Germinal center (tissue), 1 donor: ENCODE measurements around the gene LLGL2.
"Not testable (repeated sequence)": the region's sequence is repeated elsewhere in the genome, so short reads cannot be mapped to it uniquely, and the experiment has no call there.

ENCODE experiments used
- DNase-seq: peaks from one replicate; pipeline ENCODE4 v3.0.0; 2012; ENCODE audit warnings: mixed read lengths, low spot score

Gene LLGL2

DNA sequence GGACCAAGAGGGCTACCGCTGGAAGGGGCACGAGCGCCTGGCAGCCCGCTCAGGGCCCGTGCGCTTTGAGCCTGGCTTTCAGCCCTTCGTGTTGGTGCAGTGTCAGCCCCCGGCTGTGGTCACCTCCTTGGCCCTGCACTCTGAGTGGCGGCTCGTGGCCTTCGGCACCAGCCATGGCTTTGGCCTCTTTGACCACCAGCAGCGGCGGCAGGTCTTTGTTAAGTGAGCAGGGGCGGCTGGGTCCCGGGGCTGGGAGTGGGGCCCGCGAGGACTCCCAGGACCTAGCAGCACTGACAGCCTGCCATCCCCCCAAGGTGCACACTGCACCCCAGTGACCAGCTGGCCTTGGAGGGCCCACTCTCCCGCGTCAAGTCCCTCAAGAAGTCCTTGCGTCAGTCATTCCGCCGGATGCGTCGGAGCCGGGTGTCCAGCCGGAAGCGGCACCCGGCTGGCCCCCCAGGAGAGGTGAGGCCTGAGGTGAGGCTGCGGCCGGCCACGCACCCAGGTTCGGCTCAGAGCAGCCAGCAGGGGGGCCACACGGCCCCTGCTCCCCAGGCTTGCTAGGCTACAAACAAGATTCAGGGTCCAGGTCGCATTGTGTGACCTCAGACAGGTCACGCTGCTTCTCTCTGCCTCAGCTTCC is 44.7 kb downstream of the LLGL2 start:
- no peak for DNase-seq

DNA sequence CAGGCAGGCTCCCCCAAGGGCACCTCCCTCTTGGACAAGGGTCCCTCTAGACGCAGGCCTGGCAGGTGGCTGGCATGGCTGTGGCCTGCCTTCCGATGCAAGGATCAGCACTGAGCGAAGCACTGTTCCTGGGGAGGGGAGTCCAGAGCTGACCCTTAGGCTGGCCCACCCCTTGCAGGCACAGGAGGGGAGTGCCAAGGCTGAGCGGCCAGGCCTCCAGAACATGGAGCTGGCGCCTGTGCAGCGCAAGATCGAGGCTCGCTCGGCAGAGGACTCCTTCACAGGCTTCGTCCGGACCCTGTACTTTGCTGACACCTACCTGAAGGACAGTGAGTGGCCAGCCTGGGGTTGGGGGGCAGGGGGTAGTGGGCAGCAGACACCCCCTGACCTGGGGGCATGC is 45.3 kb downstream of the LLGL2 start:
- DNase-seq = no peak

DNA sequence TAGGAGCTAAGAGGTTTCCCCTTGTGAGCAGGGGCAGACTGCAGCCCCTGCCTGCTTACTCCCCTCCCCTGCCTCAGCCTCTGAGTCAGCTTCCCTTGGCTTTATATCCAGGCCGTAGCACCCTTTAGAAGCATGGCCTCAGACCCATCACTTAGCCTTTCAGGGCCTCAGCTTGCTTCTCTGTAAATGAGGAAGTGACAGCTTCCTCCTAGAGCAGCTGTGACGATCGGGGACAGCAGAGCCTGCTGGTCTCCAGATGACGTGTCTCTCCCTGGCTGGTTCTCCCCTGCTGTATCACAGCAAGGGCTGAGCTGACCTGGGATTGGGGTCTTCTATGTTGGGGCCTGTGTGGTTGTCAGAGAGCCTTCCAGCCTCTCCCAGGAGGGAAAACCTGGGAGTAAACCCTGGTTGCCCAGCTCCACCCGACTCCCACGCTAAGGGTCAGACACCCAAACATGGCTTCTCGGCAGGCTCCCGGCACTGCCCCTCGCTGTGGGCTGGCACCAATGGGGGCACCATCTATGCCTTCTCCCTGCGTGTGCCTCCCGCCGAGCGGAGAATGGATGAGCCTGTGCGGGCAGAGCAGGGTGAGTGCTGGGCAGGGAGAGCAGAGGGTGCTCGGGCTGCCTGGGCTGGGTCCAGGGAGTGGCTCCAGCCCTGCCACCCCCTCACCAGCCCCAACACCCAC is 45.8 kb downstream of the LLGL2 start:
- DNase-seq = peak; percentile 81

DNA sequence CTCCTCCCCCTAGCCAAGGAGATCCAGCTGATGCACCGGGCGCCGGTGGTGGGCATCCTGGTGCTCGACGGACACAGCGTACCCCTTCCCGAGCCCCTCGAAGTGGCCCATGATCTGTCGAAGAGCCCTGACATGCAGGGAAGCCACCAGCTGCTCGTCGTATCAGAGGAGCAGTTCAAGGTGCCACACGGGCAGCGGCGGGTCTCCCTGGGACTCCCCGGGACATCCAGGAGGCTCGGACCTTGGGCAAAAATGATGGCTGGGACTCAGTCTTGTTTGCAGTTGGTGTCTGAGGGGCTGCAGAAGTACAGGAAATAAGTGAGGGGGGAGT is 46.4 kb downstream of the LLGL2 start:
- no peak for DNase-seq

DNA sequence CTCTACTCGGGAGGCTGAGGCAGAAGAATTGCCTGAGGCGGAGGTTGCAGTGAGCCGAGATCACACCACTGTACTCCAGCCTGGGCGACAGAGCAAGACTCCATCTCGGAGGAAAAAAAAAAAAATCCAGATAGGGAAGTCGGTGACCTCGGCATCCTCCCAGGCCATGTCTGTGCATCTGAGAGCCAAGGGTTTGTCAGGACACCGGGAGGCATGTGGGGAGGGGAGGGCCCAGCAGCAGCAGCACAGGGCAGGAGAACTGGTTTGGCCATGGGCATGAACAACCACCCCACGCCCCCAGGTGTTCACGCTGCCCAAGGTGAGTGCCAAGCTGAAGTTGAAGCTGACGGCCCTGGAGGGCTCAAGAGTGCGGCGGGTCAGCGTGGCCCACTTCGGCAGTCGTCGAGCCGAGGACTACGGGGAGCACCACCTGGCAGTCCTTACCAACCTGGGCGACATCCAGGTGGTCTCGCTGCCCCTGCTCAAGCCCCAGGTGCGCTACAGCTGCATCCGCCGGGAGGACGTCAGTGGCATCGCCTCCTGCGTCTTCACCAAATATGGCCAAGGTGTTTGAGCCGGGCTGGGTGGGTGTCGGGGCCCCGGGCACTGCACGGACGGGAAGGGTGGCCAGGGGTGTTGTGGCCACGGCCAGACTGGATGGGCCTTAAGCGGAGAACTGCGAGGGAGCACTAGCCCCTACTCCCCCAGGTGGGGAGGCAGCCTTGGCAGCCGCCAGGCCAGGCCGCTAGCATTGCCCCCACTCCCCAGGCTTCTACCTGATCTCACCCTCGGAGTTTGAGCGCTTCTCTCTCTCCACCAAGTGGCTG is 47.4 kb downstream of the LLGL2 start:
- DNase-seq = no peak

DNA sequence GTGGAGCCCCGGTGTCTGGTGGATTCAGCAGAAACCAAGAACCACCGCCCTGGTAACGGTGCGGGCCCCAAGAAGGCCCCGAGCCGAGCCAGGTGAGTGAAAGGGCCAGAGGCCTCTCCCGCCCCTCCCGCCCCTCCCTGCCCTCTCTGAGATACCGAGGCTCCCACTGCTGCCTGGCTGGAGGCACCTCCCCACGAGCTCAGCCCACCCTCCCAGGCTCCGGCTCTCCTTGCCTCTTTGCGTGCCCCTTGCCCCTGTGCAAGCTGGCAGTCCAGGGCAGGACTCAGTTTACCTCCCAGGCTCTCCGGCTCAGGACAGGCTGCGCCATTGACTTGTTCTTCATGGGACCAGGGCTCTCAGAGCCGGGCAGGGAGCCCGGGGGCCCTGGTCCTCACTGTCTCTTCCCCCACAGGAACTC is 48.1 kb downstream of the LLGL2 start:
- no peak for DNase-seq

DNA sequence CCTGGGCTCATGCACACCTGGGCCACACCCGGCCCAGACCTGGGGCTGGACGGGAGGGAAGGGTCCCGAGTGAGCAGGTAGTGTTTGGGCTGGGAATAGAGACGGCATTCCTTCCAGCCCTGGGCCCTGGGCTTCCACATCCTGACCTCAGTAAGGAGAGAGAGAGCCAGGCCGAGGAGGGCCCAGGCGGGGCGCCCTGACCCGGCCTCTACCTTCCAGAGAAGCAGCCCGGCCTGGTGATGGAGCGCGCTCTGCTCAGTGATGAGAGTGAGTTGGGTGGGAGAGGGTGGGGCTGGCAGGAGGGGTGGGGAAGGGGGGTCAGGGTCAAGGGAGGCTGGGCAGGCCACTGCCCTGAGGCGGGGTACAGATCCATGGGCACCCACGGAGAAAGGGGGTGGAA is 48.5 kb downstream of the LLGL2 start:
- DNase-seq = no peak

DNA sequence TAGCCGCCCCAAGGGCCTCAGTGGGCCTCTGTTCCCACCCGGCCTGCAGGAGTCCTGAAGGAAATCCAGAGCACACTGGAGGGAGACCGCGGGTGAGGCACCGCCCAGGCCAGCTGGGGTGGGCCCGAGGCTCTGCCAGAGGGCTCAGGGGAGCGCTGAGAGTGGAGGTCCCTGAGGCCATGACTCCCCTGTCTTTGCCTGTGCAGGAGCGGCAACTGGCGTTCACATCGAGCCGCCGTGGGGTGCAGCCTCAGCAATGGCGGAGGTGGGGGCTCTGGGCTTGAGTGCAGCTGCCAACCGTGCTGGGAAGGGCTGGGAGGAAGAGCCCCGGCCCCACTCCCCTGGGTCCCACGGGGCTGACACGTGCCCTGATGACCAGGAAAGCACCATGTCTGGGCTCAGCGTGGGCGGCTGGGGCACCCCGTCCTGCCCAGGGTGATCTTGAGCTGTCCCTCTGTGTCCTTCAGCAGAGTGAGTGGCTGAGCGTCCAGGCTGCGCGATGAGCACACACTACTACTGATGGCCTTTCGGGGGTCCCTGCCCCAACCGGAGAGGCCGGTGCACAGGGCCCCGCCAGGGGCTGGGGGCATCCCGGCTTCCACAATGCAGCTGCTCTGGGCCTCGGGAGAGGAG is 49.0 kb downstream of the LLGL2 start:
- DNase-seq = no peak

DNA sequence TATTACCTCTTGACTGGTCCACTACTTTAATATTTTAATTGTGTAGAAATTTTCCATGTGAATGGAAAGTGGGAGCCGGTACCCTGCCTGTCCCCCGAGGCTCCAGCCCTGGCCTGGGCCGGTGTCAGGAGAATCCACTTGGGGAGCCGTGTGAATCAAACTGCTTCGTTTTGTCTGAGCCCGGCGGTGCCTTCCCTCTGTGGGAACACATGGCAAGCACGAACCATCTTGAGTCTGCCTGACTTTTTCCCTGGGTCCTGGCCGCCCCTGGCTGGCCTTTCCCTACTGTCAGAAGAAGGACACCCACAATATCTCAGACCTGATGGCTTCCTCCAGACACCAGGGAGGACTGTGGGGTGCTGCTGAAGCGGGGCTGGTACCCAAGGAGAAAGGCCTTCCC is 49.7 kb downstream of the LLGL2 start:
- DNase-seq = no peak

DNA sequence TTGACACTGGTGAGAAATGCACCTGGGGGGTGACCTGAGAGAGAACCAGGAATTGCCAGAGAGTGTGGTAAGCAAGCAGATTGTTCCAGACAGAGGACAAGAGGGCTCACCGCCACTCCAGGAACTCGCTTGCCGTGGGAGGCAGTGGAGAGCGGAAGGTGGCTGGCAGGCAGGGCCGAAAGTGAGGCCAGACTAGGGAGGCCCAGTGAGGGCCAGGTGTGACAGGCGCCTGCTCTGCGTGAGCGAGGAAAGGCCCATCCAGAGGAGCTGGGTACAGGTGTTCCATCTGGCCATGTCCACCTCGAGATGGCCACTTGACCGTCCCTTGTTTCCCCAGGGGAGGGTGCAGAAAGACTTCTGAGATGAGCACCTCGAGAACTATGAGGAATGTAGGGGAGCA is 50.2 kb downstream of the LLGL2 start:
- DNase-seq = no peak

DNA sequence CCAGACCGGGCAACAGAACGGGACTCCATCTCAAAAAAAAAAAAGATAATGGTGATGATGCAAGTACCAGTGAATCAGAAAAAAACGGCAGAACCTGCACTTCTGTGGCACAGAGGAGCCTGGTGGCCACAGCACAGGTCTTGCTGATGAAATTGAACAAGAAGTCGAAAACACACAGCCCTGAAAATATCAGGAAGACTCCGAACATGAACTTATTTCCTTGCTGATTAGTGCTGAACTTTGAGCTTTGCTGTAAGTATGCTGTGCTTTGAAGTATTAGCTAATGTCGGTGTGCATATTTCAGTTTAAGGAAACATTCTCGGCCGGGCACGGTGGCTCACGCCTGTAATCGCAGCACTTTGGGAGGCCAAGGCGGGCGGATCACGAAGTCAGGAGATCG is 51.2 kb downstream of the LLGL2 start:
- DNase-seq = no peak

DNA sequence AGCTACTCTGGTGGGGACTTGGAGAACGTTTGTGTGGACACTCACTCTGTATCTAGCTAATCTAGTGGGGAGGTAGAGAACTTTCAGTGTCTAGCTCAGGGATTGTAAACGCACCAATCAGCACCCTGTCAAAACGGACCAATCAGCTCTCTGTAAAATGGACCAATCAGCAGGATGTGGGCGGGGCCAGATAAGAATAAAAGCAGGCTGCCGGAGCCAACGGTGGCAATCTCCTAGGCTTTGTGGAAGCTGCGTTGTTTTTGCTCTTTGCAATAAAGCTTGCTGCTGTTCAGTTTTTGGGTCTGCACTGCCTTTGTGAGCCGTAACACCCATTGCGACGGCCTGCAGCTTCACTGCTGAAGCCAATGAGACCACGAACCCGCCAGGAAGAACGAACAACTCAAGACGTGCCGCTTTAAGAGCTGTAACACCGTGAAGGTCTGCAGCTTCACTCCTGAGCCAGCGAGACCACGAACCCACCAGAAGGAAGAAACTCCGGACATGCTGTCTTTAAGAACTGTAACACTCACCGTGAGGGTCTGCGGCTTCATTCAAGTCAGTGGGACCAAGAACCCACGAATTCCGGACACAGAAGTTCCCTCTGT is 55.7 kb downstream of the LLGL2 start:
- not testable (repeated sequence) for DNase-seq

DNA sequence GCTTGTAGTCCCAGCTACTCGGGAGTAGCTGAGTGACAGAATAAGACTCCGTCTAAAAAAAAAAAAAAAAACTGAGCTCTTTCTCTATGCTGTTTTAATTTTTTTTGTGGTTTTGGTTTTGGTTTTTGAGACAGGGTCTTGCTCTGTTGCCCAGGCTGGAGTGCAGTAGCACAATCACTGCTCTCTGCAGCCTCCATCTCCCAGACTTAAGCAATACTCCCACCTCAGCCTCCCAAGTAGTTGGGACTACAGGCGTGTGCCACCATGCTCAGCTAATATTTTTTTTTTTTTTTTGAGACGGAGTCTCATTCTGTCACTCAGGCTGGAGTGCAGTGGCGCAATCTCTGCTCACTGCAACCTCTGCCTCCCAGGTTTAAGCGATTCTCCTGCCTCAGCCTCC is 57.7 kb downstream of the LLGL2 start:
- not testable (repeated sequence) for DNase-seq

DNA sequence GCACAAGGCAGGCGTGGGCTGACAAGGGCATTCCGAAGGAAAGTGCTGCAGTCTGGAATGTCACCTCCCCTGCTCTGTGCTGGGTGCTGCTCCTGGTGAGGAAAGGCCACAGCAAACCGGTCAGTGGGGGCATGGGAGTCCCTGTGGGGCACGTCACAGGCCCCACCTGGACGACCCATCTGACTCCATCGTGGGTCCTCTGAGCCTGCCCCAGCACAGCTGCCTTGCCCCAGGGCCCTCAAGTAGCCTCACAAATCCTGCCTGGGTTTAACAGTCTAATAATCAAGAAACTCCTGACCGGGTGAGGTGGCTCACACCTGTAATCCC is 59.3 kb downstream of the LLGL2 start:
- DNase-seq = no peak

DNA sequence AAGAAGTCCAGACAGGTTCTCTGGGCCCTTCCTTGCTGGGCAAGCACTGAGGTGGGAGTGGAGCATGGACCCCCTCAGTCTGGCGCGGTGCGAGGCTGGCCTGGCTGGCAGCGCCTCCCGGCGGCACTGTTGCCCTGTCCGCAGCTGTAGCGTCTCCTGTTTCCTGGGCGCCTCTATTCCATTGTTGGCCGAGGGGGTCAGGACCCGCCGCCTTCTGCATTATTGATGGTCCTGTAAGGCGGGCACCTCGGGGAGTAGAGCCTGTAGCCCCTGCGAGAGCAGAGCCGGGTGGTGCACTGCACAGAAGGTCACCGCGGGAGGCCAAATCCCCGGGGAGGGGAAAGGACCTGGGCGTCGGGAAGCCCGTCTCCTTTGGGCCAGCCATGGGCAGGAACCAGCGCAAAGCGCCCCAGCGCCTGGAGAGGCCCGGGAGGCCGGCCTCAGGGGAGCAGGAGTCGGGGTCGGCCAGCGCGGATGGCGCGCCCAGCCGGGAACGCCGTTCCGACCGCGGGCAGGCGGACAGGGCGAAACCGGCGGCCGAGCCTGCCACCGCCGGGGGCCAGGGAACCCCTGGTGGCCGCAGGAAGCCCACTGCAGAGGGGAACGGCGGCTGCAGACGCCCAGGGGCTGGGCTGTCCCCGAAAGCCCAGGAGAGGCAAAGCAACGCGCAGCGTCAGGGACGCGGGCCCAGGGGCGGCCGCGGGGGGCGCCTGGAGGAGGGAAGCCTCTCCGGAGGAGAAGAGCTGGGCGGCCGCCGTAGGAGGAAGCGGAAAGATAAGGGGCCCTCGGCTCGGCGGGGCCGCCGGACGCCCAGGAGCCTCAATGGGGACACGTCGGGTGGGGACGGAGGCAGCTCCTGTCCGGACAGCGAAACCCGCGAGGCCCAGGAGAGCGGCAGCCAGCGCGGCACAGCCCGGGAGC is 62.4 kb downstream of the LLGL2 start, which contains the start of gene MYO15B:
MYO15B (plus strand) TSS at position 126 of the 921 bp plus-strand sequence; CDS start at position 384, 258 bp downstream.
- DNase-seq = peak; percentile 75

DNA sequence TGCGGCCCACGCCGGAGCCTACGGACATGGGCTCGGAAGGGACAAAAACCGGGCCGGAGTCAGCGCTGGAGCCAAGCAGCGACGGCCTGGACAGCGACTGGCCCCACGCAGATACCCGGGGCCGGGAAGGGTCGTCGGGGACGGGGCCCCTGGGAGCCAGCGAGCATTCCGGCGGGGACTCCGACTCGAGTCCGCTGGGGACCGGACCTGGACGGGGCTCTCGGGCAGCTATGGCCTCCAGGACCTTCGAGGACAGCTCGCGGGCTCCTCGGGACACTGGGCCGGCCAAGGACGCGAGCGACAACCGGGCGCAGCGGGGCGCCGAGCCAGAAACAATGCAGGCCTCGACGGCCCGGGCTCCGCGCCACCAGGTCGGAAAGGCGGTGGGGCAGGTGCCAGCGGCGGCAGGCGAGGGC is 63.1 kb downstream of the LLGL2 start:
- DNase-seq = peak; percentile 45

DNA sequence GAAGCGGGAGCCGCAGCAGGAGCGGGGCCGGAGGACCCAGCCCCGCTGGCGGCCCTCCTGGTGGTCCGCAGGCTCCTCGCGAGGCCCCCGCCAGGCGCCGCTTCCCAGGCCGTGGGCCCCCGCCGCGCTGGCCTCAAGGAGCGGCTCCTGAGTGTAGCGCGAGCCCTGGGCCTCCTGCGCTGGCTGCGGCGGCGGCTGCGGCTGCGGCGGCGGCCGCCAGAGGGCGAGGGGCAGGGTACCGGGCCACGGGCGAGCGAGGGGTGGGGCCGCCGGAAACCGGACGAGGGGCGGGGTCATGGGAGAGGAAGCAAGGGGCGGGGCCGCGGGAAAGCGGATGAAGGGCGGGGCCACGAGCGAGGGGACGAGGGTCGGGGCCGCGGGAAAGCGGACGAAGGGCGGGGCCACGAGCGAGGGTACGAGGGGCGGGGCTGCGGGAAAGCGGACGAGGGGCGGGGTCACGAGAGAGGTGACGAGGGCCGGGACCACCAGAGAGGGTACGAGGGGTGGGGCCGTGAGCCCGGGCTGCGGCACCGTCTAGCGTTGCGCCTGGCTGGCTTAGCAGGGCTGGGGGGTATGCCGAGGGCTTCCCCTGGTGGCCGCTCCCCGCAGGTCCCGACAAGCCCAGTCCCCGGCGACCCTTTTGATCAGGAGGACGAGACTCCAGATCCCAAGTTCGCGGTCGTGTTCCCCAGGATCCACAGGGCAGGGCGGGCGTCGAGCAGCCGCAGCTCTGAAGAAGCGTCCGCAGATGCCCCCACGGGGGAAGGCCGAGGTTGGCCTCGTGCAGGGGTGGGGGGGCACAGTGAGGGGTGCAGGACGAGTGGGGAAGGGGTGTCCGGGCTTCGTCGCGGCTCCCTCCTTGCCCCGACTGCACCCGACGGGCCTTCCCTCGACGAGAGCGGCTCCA is 63.8 kb downstream of the LLGL2 start:
- DNase-seq = peak; percentile 98

DNA sequence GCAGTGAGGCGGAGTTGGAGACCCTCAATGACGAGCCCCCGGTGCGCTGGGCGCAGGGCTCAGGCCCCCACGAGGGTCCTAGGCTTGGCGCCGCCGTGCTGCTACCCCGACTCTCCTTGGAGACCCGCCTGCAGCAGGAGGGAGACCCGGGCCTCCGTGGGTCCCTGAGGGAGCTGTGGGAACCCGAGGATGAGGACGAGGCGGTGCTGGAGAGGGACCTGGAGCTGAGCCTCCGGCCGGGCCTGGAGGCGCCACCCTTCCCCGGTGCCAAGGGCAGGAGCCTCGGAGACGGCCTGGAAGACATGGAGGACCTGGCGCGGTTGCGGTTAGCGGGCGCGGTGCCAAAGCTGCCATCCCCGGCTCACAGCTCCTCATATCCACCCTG is 64.4 kb downstream of the LLGL2 start:
- DNase-seq = no peak

DNA sequence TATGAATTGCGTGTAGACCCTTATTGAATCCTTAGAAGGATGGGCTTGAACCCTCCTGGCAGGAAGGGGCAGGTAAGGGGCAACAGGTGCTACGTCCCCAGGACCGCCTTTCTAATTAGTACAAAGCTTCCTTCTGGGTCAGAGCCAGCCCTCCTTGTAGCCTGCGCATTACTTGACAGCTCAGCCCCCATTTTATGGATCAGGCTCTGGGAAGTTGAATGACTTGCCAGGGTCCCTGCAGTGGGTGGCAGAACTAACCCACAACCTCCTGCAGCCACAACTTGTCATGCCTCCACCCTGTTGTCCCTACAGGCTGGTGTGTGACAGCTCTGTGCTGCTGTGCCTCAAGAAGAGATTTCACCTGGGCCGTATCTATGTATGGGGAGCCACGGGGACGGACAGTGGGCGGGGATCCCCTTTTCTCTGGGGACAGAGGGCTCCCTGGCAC is 64.8 kb downstream of the LLGL2 start:
- DNase-seq = no peak
